HCT116 (cell line): ENCODE data around the gene OLFML2B. TPM values are rescaled to one million over a fixed set of nuclear protein-coding genes. Genes with fewer than 3 reads are reported as not detected.

Source experiments
- ATAC-seq: fragments of 200-7000 bp; cut with Tn5 transposase; 2 replicates; pipeline ENCODE4 v1.9.1; 2020; ENCODE audit warnings: mild to moderate bottlenecking, moderate library complexity
- BruUV-seq: library from RNA; stranded (reverse); fragments of 400-500 nt; replicated peaks from 2 replicates; lab custom pipeline; 2021; lab: Mats Ljungman, UMichigan
- CTCF ChIA-PET: fragments of 300-600 bp; sonication (Branson Sonifier 250); formaldehyde crosslinking; loops from one replicate; lab custom pipeline; 2021; ENCODE audit warnings: antibody characterized with exemption; lab: Charles Lee
- POLR2A ChIA-PET: fragments of 300-600, 350-600 bp; sonication (Branson Sonifier 250); formaldehyde crosslinking; loops from one replicate; lab custom pipeline; 2021; ENCODE audit warnings: antibody characterized with exemption; lab: Charles Lee
- RAD21 ChIA-PET, 2 experiments: fragments of 300-600 bp; sonication (Branson Sonifier 250); formaldehyde crosslinking; loops; one replicate each; lab custom pipeline; 2023; ENCODE audit warnings: low total read pairs in 2 of 2; ENCODE audit not compliant: uncharacterized antibody in 2 of 2, unreplicated experiment in 2 of 2, low non-redundant PET in 1 of 2; lab: Charles Lee
- DNase-seq: peaks from one replicate; pipeline ENCODE4 v3.0.0-alpha.2; 2010; ENCODE audit warnings: low read depth, low spot score
- H2AFZ ChIP-seq: fragments of 200-600 bp; shearing (Covaris generic), sonication (generic); 2 replicates; pipeline ENCODE4 v1.6.1; 2017; ENCODE audit warnings: low read depth, mixed run types, mixed read lengths, antibody characterized with exemption, low read length; ENCODE audit not compliant: poor library complexity, severe bottlenecking
- H3K27ac ChIP-seq: 2 replicates; pipeline ENCODE4 v1.5.1; 2012; ENCODE audit warnings: low read depth, low read length
- H3K27me3 ChIP-seq: fragments of 200-600 bp; sonication (generic); 2 replicates; pipeline ENCODE4 v1.6.1; 2016; ENCODE audit warnings: mixed run types, low read length, mixed read lengths; ENCODE audit not compliant: insufficient read depth
- H3K36me3 ChIP-seq, 2 experiments: fragments of 200-500 bp in 1 of 2; fragments of 200-600 bp in 1 of 2; sonication (Bioruptor generic) in 1 of 2; sonication (generic) in 1 of 2; 2 replicates each; pipeline versions ENCODE4 v1.5.1 to v1.6.1; 2014 to 2016; ENCODE audit warnings: low read length in 2 of 2, inconsistent platforms in 1 of 2, mixed read lengths in 1 of 2, mixed run types in 1 of 2; ENCODE audit not compliant: insufficient read depth in 2 of 2, control insufficient read depth in 1 of 2
- H3K4me1 ChIP-seq, 2 experiments: fragments of 200-600 bp in 1 of 2; sonication (generic) in 1 of 2; 2 replicates each; pipeline versions ENCODE4 v1.5.1 to v1.6.1; 2012 to 2017; ENCODE audit warnings: low read length in 2 of 2, inconsistent platforms in 1 of 2, mild to moderate bottlenecking in 1 of 2, mixed read lengths in 1 of 2, mixed run types in 1 of 2, moderate library complexity in 1 of 2; ENCODE audit not compliant: insufficient read depth in 2 of 2, control insufficient read depth in 1 of 2
- H3K4me2 ChIP-seq: fragments of 200-600 bp; sonication (generic); 2 replicates; pipeline ENCODE4 v1.6.1; 2017; ENCODE audit warnings: mixed run types, low read length, mixed read lengths
- H3K4me3 ChIP-seq, 2 experiments: fragments of 200-600 bp in 1 of 2; sonication (generic) in 1 of 2; replicated peaks in 1 of 2; 2 replicates each; pipeline ENCODE4 v1.5.1; 2011 to 2016; ENCODE audit warnings: low read length in 2 of 2, control low read depth in 1 of 2, low read depth in 1 of 2, mild to moderate bottlenecking in 1 of 2, mixed read lengths in 1 of 2, mixed run types in 1 of 2
- H3K79me2 ChIP-seq: fragments of 200-600 bp; sonication (generic); 2 replicates; pipeline ENCODE4 v1.6.1; 2017; ENCODE audit warnings: mild to moderate bottlenecking, mixed run types, low read length, moderate library complexity, mixed read lengths; ENCODE audit not compliant: insufficient read depth
- H3K9ac ChIP-seq: fragments of 200-600 bp; sonication (generic); 2 replicates; pipeline ENCODE4 v1.6.1; 2016; ENCODE audit warnings: low read length, mixed read lengths
- H3K9me2 ChIP-seq: fragments of 200-600 bp; sonication (generic), shearing (Covaris generic); 2 replicates; pipeline ENCODE4 v1.6.1; 2017; ENCODE audit warnings: mixed run types, mild to moderate bottlenecking, moderate library complexity; ENCODE audit not compliant: insufficient read depth
- H3K9me3 ChIP-seq, 2 experiments: fragments of 200-500 bp in 1 of 2; fragments of 200-600 bp in 1 of 2; sonication (Bioruptor generic) in 1 of 2; sonication (generic) in 1 of 2; 2 replicates each; pipeline ENCODE4 v1.6.1; 2014 to 2017; ENCODE audit warnings: low read length in 2 of 2, mixed read lengths in 2 of 2, inconsistent platforms in 1 of 2, low read depth in 1 of 2, mild to moderate bottlenecking in 1 of 2, mixed run types in 1 of 2, moderate library complexity in 1 of 2; ENCODE audit not compliant: control insufficient read depth in 1 of 2, insufficient read depth in 1 of 2
- H4K20me1 ChIP-seq: fragments of 200-600 bp; sonication (generic), shearing (Covaris generic); 2 replicates; pipeline ENCODE4 v1.6.1; 2017; ENCODE audit warnings: mixed run types, mild to moderate bottlenecking, moderate library complexity; ENCODE audit not compliant: insufficient read depth
- CEBPB ChIP-seq: IDR thresholded peaks from 2 replicates; pipeline ENCODE4 v1.6.1; 2012; ENCODE audit warnings: low read depth
- FOSL1 ChIP-seq: IDR thresholded peaks from 2 replicates; pipeline ENCODE4 v1.6.1; 2012; ENCODE audit warnings: low read depth
- POLR2A ChIP-seq: IDR thresholded peaks from 2 replicates; pipeline ENCODE4 v1.7.0; 2011; ENCODE audit warnings: borderline replicate concordance; ENCODE audit not compliant: insufficient read depth, insufficient read length; ENCODE audit errors: extremely low read depth
- REST ChIP-seq: IDR thresholded peaks from 2 replicates; pipeline ENCODE4 v1.6.1; 2012; ENCODE audit warnings: low read depth
- SIN3A ChIP-seq: IDR thresholded peaks from 2 replicates; pipeline ENCODE4 v1.6.1; 2012; ENCODE audit warnings: low read depth
- intact Hi-C: fragments of 100-400 bp; cut with micrococcal nuclease; formaldehyde crosslinking; loops from 2 replicates; pipeline ENCODE4 v1.10.0; 2022
- total RNA-seq: library from RNA; stranded (reverse); gene quantifications from one replicate; pipeline ENCODE4 v1.2.1, GENCODE V29; 2021; ENCODE audit not compliant: unreplicated experiment

OLFML2B gene
- total RNA-seq, 1 experiment from 2014 or later: 1.3 TPM

- no peak overlapping the region for H3K27ac ChIP-seq
- no peak for ATAC-seq
Measured at GRCh38 chr1:162008799-162009198, 14.9 kb downstream of the OLFML2B start.

More at GRCh38 chr1:162008799-162009198, 14.9 kb downstream of the OLFML2B start:
- ChIA-PET POLR2A (no interaction called here), CTCF (no interaction called here), RAD21 (no interaction called here)
- TF ChIP-seq FOSL1: no peak
- TF ChIP-seq REST: no peak
- TF ChIP-seq SIN3A: no peak
- TF ChIP-seq POLR2A: no peak
- no peak for TF ChIP-seq CEBPB
- Histone ChIP-seq H3K36me3 (no peaks in the 10 kb centered on the region), H3K27me3 (no peaks in the 10 kb centered on the region), H3K9ac (no peak overlapping the region), H3K79me2 (no peaks in the 10 kb centered on the region), H3K4me1 (no peaks in the 10 kb centered on the region), H2AFZ (no peak overlapping the region), H4K20me1 (no peaks in the 10 kb centered on the region), H3K9me3 (0 out of 4 replicates have a peak, but pooled peaks cover 0 to 3% of the 10 kb centered on the region in 2 experiments), H3K9me2 (no peaks in the 10 kb centered on the region), H3K4me2 (no peak overlapping the region), H3K4me3 (no peak overlapping the region)
- no TSS peak for BruUV-seq
- intact Hi-C loops: no loop called here
- no peak for DNase-seq
